Upper lobe of left lung (tissue), 4 donors: Measurements from ENCODE around the gene CCDC77.

ENCODE experiments used
- EP300 ChIP-seq, 4 donors: sonication (generic); formaldehyde crosslinking; IDR thresholded peaks; one replicate each; pipeline ENCODE4 v1.5.1; 2017; ENCODE audit warnings: antibody characterized with exemption in 4 of 4, control low read depth in 2 of 4
- POLR2A ChIP-seq, 4 donors: fragments of 450-650 bp; IDR thresholded peaks; one replicate each; pipeline ENCODE4 v1.5.1; 2016 to 2017; ENCODE audit warnings: antibody characterized with exemption in 4 of 4, mild to moderate bottlenecking in 2 of 4
- POLR2AphosphoS5 ChIP-seq, 2 donors: sonication (generic); formaldehyde crosslinking; IDR thresholded peaks; one replicate each; pipeline ENCODE4 v1.5.1; 2017; ENCODE audit warnings: antibody characterized with exemption in 2 of 2
- TF ChIP-seq, protein P1 (sequence below), 6 experiments: fragments of 450-650 bp in 4 of 6; fragments of 200-600 bp in 2 of 6; sonication (generic) in 2 of 6; IDR thresholded peaks; one replicate each; pipeline ENCODE4 v1.5.1; 2016 to 2019; ENCODE audit warnings: antibody characterized with exemption in 6 of 6

DNA sequence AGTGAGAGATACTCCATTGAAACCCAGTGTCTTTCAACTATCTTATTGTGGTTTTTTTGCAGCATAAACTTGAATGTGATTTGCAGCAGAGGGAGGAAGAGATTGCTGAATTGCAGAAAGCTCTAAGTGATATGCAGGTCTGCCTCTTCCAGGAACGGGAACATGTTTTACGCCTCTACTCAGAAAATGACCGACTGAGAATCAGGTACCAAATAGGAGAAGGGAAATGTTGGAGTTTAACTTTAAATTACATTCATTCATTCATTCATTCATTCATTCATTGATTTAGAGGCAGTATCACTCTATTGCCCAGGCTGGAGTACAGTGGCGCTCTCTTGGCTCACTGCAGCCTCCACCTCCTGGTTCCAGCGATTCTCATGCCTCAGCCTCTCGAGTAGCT lies 17.0 kb downstream of the CCDC77 start:
- TF ChIP-seq, protein P1, sequence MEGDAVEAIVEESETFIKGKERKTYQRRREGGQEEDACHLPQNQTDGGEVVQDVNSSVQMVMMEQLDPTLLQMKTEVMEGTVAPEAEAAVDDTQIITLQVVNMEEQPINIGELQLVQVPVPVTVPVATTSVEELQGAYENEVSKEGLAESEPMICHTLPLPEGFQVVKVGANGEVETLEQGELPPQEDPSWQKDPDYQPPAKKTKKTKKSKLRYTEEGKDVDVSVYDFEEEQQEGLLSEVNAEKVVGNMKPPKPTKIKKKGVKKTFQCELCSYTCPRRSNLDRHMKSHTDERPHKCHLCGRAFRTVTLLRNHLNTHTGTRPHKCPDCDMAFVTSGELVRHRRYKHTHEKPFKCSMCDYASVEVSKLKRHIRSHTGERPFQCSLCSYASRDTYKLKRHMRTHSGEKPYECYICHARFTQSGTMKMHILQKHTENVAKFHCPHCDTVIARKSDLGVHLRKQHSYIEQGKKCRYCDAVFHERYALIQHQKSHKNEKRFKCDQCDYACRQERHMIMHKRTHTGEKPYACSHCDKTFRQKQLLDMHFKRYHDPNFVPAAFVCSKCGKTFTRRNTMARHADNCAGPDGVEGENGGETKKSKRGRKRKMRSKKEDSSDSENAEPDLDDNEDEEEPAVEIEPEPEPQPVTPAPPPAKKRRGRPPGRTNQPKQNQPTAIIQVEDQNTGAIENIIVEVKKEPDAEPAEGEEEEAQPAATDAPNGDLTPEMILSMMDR (IDR thresholded peaks at IDR 0.05): no peak
- TF ChIP-seq POLR2AphosphoS5 (IDR thresholded peaks at IDR 0.05): no peak
- TF ChIP-seq POLR2A (IDR thresholded peaks at IDR 0.05): no peak
- no peak for TF ChIP-seq EP300 (IDR thresholded peaks at IDR 0.05)
